Measurements from ENCODE around the gene ADORA2A.

DNA sequence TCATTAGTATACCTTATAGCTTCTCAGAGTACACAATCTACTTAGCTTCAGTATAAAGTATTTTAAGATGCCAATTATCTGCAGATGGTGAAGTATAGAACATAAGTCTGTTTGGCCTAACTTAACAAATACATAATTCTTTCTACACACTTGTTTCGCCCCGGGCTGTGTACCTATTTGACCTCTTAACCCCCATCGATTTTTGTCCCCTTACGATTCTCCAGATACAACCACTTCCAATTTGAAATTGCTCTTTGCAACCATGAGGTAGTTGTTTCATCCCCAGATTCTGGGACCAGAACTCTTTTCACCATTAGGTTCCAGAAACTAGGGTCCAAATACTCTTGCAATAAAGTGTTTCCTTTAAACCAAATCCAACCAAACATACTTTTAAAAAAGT lies 57.8 kb downstream of the ADORA2A start:
- TF ChIP-seq, protein P1, sequence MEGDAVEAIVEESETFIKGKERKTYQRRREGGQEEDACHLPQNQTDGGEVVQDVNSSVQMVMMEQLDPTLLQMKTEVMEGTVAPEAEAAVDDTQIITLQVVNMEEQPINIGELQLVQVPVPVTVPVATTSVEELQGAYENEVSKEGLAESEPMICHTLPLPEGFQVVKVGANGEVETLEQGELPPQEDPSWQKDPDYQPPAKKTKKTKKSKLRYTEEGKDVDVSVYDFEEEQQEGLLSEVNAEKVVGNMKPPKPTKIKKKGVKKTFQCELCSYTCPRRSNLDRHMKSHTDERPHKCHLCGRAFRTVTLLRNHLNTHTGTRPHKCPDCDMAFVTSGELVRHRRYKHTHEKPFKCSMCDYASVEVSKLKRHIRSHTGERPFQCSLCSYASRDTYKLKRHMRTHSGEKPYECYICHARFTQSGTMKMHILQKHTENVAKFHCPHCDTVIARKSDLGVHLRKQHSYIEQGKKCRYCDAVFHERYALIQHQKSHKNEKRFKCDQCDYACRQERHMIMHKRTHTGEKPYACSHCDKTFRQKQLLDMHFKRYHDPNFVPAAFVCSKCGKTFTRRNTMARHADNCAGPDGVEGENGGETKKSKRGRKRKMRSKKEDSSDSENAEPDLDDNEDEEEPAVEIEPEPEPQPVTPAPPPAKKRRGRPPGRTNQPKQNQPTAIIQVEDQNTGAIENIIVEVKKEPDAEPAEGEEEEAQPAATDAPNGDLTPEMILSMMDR (IDR thresholded peaks at IDR 0.05), result no peak
- TF ChIP-seq POLR2A (IDR thresholded peaks at IDR 0.05), result no peak
